Coronary artery (tissue), 2 donors: ENCODE measurements around the gene MED28.

ENCODE experiments used
- DNase-seq: peaks from one replicate; pipeline ENCODE4 v3.0.0-alpha.2; 2017; ENCODE audit warnings: low spot score
- H3K27ac ChIP-seq, 2 donors: fragments of 200-600 bp; sonication (generic); one replicate each; pipeline ENCODE4 v1.5.1; 2016 to 2019
- H3K4me3 ChIP-seq: fragments of 200-600 bp; sonication (generic); 2 replicates; pipeline ENCODE4 v1.5.1; 2016; ENCODE audit warnings: mild to moderate bottlenecking, moderate library complexity
- CTCF ChIP-seq: fragments of 200-600 bp; sonication (generic); IDR thresholded peaks from one replicate; pipeline ENCODE4 v1.5.1; 2019; ENCODE audit warnings: antibody characterized with exemption

The MED28 gene

GRCh38 chr4:17578482-17578891, 36.0 kb upstream of the MED28 start:
- peak overlapping the region in 1 of 2 donors; percentile 94 for H3K27ac ChIP-seq
- no peak for DNase-seq
- TF ChIP-seq CTCF = no peak
- H3K4me3 ChIP-seq = peak overlapping the region; percentile 87

GRCh38 chr4:17580969-17581368, 33.5 kb upstream of the MED28 start:
- DNase-seq = no peak
- peak overlapping the region; percentile 10 for H3K4me3 ChIP-seq
- TF ChIP-seq CTCF = no peak
- no peak overlapping the region for H3K27ac ChIP-seq

GRCh38 chr4:17583276-17583675, 31.2 kb upstream of the MED28 start:
- H3K4me3 ChIP-seq = no peak overlapping the region

GRCh38 chr4:17583941-17584340, 30.5 kb upstream of the MED28 start:
- TF ChIP-seq CTCF = no peak
- no peak overlapping the region for H3K27ac ChIP-seq
- H3K4me3 ChIP-seq = no peak overlapping the region
- no peak for DNase-seq

More at GRCh38 chr4:17583276-17583675, 31.2 kb upstream of the MED28 start:
- DNase-seq = no peak
- TF ChIP-seq CTCF = no peak
- no peak overlapping the region for H3K27ac ChIP-seq

- Histone ChIP-seq H3K27ac (no peak overlapping the region), H3K4me3 (no peak overlapping the region)
- no peak for DNase-seq
- TF ChIP-seq CTCF = no peak
Observed at GRCh38 chr4:17584521-17585213, 29.8 kb upstream of the MED28 start.

GRCh38 chr4:17587094-17587822, 27.2 kb upstream of the MED28 start:
- no peak for DNase-seq
- H3K4me3 ChIP-seq = no peak overlapping the region
- no peak overlapping the region for H3K27ac ChIP-seq
- no peak for TF ChIP-seq CTCF

- Histone ChIP-seq H3K4me3 (no peak overlapping the region), H3K27ac (no peak overlapping the region)
- no peak for TF ChIP-seq CTCF
Observed at GRCh38 chr4:17589355-17589754, 25.1 kb upstream of the MED28 start.

More at GRCh38 chr4:17589355-17589754, 25.1 kb upstream of the MED28 start:
- no peak for DNase-seq
